Measurements from ENCODE around the gene SHISA4.
A peak's percentile ranks its signal among the peaks of the same experiment; 100 is the strongest.

SHISA4 gene

GRCh38 chr1:201882665-201883132 is 6.0 kb upstream of the SHISA4 start:
- DNase-seq: peak; percentile 38

GRCh38 chr1:201883266-201883665 is 5.4 kb upstream of the SHISA4 start:
- DNase-seq: no peak

- DNase-seq: no peak
Observed at GRCh38 chr1:201883786-201884185, 4.9 kb upstream of the SHISA4 start.

DNA sequence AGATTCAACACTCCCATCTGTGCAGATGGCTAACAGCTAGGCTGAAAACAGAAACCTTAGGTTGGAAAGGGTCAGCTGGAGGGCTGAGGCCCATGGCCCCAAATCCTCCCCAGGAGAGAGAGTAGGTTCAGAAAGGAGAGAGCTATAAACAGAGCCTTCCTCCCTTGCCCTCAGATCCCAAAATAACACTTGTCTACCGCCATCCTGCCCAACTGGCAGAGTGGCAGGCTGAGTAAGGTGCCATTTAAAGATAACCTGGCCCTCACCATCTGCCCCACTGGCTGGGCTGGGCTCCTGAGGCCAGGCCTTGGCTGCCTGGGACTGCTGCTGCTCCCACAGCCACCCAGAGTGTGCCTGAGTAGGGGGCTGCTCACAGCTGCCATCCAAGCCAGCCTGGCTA is 4.3 kb upstream of the SHISA4 start:
- DNase-seq: no peak

DNA sequence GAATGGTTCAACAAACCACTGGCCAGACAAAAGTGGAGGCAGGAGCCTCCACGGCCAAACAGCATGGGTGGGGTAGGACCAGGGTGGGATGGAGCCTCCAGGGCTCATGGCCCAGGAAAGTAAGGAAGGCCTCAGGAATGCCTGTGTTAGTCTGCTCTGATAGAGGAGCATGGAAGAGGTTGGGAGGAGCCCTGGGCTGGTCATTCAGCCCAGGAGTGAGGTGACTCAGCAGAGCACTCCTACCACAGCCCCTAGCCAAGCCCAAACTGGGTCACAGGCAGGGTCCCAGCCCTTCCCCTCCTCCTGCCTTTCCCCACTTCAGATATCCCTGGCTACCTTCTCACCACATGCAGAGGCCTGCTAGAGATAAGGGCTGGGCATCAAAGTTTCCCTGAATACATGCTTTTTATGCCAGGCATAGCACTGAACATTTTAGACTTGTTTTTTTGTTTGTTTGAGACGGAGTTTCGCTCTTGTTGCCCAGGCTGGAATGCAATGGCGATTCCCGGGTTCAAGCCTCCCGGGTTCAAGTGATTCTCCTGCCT is 3.1 kb upstream of the SHISA4 start:
- no peak for DNase-seq

DNA sequence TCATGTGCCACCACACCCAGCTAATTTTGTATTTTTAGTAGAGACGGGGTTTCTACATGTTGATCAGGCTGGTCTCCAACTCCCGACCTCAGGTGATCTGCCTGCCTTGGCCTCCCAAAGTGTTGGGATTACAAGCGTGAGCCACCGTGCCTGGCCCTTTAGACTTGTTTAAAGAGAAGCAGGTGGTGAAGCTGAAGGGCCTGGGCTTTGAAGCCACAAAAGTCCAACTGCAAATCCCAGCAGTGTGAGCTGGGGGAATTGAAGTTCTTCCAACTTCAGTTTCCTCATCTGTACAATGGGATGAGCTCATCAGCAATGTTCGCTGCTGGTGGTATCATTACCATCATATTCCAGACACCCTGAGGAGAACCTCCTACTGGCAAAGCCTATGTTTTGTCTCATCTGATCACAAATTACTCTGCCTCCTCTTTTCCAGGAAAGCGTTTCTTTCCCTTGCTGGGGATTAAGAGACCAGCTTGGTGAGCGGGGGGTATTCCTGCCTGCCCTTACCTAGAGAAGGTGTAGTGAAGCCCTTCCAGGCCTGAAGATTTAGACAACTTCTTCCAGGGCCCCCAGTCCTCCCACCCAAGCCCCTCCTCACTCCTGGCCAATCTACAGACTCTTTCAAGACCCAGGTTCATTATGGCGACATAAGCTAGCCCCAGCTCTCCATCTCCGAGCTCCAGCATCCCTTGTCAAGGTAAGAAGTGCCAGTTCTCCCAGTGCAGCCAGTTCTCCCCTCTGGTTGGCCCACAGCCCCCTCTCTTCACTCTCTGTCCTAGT is 2.4 kb upstream of the SHISA4 start:
- no peak for DNase-seq

DNA sequence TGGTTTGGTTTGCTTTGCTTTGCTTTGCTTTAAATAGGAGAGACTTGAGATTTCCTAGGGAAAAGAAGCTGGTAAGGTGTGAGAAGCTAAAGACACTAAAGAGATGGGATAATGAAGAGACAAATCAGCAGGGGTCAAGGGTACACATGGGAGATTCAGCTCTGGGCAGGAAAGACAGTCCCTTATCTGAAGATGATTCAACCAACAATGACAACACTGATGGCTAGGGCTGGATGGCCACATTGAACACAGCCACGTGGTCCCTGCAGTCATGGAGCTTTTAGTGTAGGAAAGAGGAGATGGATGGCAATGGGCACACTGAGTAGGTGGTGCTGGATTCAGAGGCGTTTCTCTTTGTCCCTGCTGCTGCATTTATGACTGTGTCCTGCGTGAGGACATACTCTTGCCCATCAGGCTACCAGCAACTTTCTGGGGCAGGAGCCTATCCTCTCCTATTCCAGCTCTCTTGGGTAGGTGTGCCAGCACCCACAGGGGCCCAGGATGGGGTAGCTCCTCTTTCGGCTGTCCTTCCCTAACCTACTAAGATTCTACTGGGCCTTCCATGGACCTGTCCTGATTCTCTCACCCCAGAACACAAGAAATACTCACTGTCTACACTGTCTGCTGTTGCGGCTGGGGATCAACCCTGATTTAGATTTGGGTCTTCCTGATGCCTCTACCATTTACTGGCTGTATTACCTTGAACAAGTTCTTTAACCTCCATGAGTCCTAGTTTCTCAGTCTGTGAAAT is 1.4 kb upstream of the SHISA4 start:
- no peak for DNase-seq

DNA sequence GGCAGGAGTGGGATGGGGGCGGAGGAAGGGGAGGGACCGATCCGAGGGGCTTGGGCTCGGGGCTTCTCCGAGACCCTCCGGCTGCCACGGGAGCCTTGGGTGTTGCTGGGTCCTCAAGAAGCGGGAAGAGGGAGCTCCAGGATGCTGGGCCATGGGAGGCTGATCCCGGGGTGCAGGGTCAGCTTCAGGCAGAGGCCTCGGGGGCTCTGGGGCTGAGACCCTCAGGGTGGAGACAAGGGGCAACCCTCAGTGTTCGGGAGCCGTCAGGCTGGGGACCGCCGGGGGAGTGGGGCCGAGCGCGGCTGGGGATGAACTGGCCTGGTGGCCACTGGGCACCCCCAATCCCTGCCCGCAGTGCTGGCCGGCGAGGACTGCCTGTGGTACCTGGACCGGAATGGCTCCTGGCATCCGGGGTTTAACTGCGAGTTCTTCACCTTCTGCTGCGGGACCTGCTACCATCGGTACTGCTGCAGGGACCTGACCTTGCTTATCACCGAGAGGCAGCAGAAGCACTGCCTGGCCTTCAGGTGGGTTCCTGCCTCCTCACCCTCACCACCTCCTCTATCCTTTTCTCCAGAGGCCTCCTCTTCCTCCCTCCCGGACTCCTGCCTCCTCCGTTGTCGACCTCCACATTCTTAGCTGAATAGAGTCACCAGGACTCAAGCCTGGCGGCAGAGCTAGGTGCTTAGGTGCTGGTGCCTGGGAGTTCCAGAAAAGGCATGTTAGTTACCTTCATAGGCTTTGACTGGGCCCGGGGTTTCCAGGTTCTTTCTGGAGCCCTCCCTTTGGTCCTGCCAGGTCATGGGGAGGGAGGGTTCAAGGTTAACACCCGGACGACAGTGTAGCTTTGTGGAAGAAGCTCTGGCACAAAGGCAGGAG is 631 bp downstream of the SHISA4 start:
- no peak for DNase-seq

- DNase-seq: no peak
Observed at GRCh38 chr1:201890223-201890622, 1.5 kb downstream of the SHISA4 start.

- no peak for DNase-seq
Observed at GRCh38 chr1:201890806-201891450, 2.2 kb downstream of the SHISA4 start.

DNA sequence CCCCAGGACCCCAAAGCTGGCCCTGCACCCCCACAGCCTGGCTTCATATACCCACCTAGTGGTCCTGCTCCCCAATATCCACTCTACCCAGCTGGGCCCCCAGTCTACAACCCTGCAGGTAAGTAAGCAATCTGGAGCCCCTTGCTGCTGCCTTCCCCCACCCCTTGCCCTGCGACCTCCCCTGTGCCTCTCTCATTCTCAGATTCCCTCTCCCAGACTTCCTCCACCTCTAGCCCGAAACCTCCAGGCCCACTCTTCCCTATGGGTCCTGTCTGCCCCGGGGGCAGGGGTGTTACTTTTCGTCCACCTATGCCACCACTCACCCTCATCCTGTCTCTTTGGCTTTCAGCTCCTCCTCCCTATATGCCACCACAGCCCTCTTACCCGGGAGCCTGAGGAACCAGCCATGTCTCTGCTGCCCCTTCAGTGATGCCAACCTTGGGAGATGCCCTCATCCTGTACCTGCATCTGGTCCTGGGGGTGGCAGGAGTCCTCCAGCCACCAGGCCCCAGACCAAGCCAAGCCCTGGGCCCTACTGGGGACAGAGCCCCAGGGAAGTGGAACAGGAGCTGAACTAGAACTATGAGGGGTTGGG is 2.9 kb downstream of the SHISA4 start:
- no peak for DNase-seq

GRCh38 chr1:201892211-201892610 is 3.5 kb downstream of the SHISA4 start:
- DNase-seq: no peak

DNA sequence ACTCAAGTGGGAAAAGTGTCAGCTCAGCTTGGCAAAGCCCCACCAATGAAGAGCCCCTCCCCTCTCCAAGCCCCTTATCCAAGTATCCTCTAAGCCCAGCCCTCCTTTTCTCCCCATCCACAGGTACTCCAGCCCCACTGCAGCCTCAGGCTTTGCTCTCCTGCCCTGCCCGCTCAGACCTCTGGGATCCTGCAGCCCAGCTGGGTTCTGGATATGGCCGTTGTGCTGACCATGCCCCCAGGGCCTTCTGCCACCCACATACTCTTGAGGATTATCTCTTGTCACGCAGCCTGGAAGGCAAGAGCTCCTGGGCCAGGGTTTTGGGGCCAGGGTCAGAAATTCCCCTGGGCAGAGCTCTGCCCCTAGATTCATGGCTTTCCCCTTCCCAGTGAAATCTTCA is 4.7 kb downstream of the SHISA4 start:
- no peak for DNase-seq

- DNase-seq: no peak
Observed at GRCh38 chr1:201894343-201895119, 5.8 kb downstream of the SHISA4 start.

DNA sequence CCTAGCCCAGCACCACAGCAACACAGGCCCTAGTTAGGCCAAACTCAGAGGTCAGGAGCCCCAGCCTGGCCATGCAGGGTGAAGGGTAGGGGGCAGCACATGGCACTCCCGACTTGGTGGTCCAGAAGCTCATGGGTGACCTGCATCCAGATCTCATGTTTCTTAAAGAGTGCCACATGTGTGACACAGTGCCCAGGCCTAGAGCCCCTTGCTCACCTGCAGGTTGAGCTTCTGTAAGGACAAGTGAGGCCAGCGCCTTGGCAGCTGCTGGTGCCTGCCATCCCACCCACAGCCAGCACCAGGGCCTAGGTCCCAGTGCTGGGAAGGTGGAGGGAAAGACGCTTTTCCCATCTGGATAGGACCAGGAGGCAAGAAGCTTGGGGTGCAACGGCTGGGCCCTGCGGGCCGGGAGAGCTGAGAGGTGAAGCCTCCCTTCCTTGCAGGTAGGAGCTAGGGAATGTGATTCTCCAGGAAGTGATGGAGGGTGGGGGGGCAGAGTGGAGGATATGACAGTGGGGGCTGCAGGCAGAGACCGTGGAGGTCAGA is 6.5 kb downstream of the SHISA4 start:
- DNase-seq: no peak

- peak; percentile 85 for DNase-seq
Observed at GRCh38 chr1:201895913-201896807, 7.5 kb downstream of the SHISA4 start.

DNA sequence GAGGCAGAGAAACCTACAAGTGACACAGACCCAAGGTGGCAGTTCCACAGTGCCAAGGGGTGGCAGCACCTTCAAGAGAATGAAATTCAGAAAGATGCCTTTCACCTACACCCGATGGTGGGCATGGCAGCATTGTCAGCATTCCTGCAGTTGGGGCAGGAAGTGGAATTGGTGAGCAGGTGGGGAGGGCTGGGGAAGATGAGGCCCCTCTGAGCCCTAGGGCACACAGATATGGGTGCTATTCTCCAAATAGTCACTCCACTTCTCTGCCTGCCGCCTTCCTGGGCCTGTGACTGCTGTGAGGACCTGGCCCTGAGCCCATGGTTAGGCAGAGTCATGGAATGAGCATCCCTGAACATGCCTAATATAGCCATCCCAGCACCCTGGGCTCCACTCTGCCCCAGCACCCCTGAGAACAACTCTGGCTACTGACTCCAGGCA is 8.3 kb downstream of the SHISA4 start:
- no peak for DNase-seq

GRCh38 chr1:201898240-201898894 is 9.7 kb downstream of the SHISA4 start:
- no peak for DNase-seq

DNA sequence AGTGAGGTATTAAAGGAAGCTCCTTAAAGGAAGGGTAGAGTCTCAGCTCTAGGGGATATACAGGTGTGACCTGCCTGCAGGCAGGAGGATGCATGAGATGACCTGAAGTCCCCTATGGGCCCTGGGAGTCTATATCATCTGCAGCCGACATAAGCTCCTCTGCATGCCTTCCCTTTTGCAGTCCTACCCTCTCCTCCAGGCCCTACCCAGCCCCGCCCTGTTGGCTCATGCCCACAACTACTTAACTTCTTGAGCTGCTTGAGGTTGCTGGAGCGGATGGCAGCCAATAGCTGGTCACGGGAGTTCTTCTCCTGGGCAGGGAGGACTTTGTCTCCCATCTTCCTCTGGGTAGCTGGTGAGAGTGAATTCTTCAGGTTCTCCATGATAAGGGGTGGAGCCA is 10.3 kb downstream of the SHISA4 start:
- DNase-seq: no peak

Measured in T1000 (cell line).